CD14-positive monocyte (primary cell): ENCODE measurements around the gene MAPRE2. TPM values are rescaled to one million over a fixed set of nuclear protein-coding genes. Genes with fewer than 3 reads are reported as not detected.

Experiments
- DNase-seq, 3 donors: peaks; one replicate each; pipeline ENCODE4 v3.0.0-alpha.2; 2011 to 2022
- H2AFZ ChIP-seq: 2 replicates; pipeline ENCODE4 v1.6.0; 2012; ENCODE audit warnings: mild to moderate bottlenecking, low read depth, low read length, inconsistent platforms; ENCODE audit not compliant: insufficient read depth, poor library complexity, severe bottlenecking
- H3K27ac ChIP-seq, 2 donors: 1 replicate in 1 of 2; 2 replicates in 1 of 2; pipeline ENCODE4 v1.5.1; 2012 to 2013; ENCODE audit warnings: low read length in 2 of 2, control low read depth in 1 of 2, inconsistent platforms in 1 of 2, low read depth in 1 of 2, mild to moderate bottlenecking in 1 of 2
- H3K27me3 ChIP-seq, 2 donors: one replicate each; pipeline versions ENCODE4 v1.6.0 to v1.6.1; 2011 to 2013; ENCODE audit warnings: low read length in 2 of 2; ENCODE audit not compliant: control insufficient read depth in 2 of 2, insufficient read depth in 2 of 2
- H3K36me3 ChIP-seq, 2 donors: replicated peaks in 1 of 2; 1 replicate in 1 of 2; 2 replicates in 1 of 2; pipeline versions ENCODE4 v1.5.1 to v1.6.1; 2012 to 2013; ENCODE audit warnings: low read length in 2 of 2, control low read depth in 1 of 2, inconsistent platforms in 1 of 2, mild to moderate bottlenecking in 1 of 2; ENCODE audit not compliant: insufficient read depth in 2 of 2, control insufficient read depth in 1 of 2
- H3K4me1 ChIP-seq, 2 donors: 1 replicate in 1 of 2; 2 replicates in 1 of 2; pipeline versions ENCODE4 v1.5.1 to v1.6.1; 2012 to 2013; ENCODE audit warnings: low read length in 2 of 2, control low read depth in 1 of 2, inconsistent platforms in 1 of 2, mild to moderate bottlenecking in 1 of 2, moderate library complexity in 1 of 2; ENCODE audit not compliant: insufficient read depth in 2 of 2, control insufficient read depth in 1 of 2
- H3K4me2 ChIP-seq: replicated peaks from 2 replicates; pipeline ENCODE3; 2012; ENCODE audit warnings: low read length, moderate library complexity, mild to moderate bottlenecking; ENCODE audit not compliant: poor library complexity, severe bottlenecking; ENCODE audit errors: extremely low read depth
- H3K4me3 ChIP-seq, 3 experiments: fragments of 200-600 bp in 1 of 3; sonication (generic) in 1 of 3; replicated peaks in 1 of 3; 1 replicate in 2 of 3; 2 replicates in 1 of 3; pipeline ENCODE4 v1.5.1; 2011 to 2013; ENCODE audit warnings: low read length in 3 of 3, mild to moderate bottlenecking in 3 of 3, control low read depth in 2 of 3, low read depth in 2 of 3, inconsistent platforms in 1 of 3, moderate library complexity in 1 of 3
- H3K79me2 ChIP-seq: 2 replicates; pipeline ENCODE4 v1.6.0; 2012; ENCODE audit warnings: mild to moderate bottlenecking, control low read depth, inconsistent platforms, low read length, moderate library complexity; ENCODE audit not compliant: insufficient read depth
- H3K9ac ChIP-seq: 2 replicates; pipeline ENCODE4 v1.6.0; 2017; ENCODE audit warnings: low read length, mild to moderate bottlenecking; ENCODE audit not compliant: insufficient read depth, poor library complexity, severe bottlenecking
- H3K9me3 ChIP-seq, 2 donors: replicated peaks in 1 of 2; 1 replicate in 1 of 2; 2 replicates in 1 of 2; pipeline versions ENCODE4 v1.5.1 to v1.6.1; 2012 to 2013; ENCODE audit warnings: low read length in 2 of 2, control low read depth in 1 of 2; ENCODE audit not compliant: control insufficient read depth in 1 of 2, insufficient read depth in 1 of 2
- H4K20me1 ChIP-seq: 2 replicates; pipeline ENCODE4 v1.6.0; 2012; ENCODE audit warnings: mild to moderate bottlenecking, low read length, control low read depth, moderate library complexity; ENCODE audit not compliant: insufficient read depth
- H3K27ac Mint-ChIP-seq, 7 donors: one replicate each; pipeline ENCODE4 v1.8.0; 2020; ENCODE audit warnings: mild to moderate bottlenecking in 7 of 7, mixed read lengths in 7 of 7, moderate library complexity in 6 of 7, inconsistent platforms in 2 of 7
- H3K27me3 Mint-ChIP-seq, 3 donors: one replicate each; pipeline ENCODE4 v1.8.0; 2021 to 2022; ENCODE audit warnings: low read depth in 3 of 3, mild to moderate bottlenecking in 3 of 3, mixed read lengths in 3 of 3, moderate library complexity in 3 of 3, inconsistent platforms in 1 of 3
- H3K36me3 Mint-ChIP-seq, 2 donors: one replicate each; pipeline ENCODE4 v1.8.0; 2020; ENCODE audit warnings: mixed read lengths in 2 of 2, inconsistent platforms in 1 of 2, mild to moderate bottlenecking in 1 of 2
- H3K4me1 Mint-ChIP-seq: one replicate; pipeline ENCODE4 v1.8.0; 2020; ENCODE audit warnings: mild to moderate bottlenecking, mixed read lengths
- H3K4me3 Mint-ChIP-seq, 2 donors: one replicate each; pipeline ENCODE4 v1.8.0; 2020; ENCODE audit warnings: mild to moderate bottlenecking in 2 of 2, mixed read lengths in 2 of 2, moderate library complexity in 1 of 2
- H3K9me3 Mint-ChIP-seq, 7 donors: one replicate each; pipeline ENCODE4 v1.8.0; 2020 to 2022; ENCODE audit warnings: mixed read lengths in 7 of 7, mild to moderate bottlenecking in 6 of 7, moderate library complexity in 6 of 7, inconsistent platforms in 2 of 7
- CTCF ChIP-seq: fragments of 200-600 bp; IDR thresholded peaks from one replicate; pipeline ENCODE4 v1.8.0; 2022; ENCODE audit warnings: antibody characterized with exemption, mild to moderate bottlenecking
- WGBS: methylation state at CpG from one replicate; pipeline ENCODE4 v1.1.5; 2013; ENCODE audit warnings: missing lambda C conversion rate; ENCODE audit not compliant: insufficient coverage; 5-methylcytosine and 5-hydroxymethylcytosine counted together
- intact Hi-C, 2 donors: fragments of 100-400 bp; cut with micrococcal nuclease; formaldehyde crosslinking; loops; one replicate each; pipeline versions ENCODE4 v1.15.0 to v1.15.1; 2023
- polyA plus RNA-seq, 3 donors: library from polyadenylated mRNA; depleted of rRNA in 1 of 3; unstranded in 2 of 3; stranded (reverse) in 1 of 3; fragments of 300-500 nt in 2 of 3; fragments of >200 nt in 1 of 3; fragmentation: Illumina TruSeq in 2 of 3; gene quantifications; 1 replicate in 2 of 3; 2 replicates in 1 of 3; pipeline ENCODE4 v1.2.3, GENCODE V29; 2012 to 2021

Gene MAPRE2
- polyA plus RNA-seq, 3 donors = 22.0 to 48.1 (median 37.1) TPM

DNA sequence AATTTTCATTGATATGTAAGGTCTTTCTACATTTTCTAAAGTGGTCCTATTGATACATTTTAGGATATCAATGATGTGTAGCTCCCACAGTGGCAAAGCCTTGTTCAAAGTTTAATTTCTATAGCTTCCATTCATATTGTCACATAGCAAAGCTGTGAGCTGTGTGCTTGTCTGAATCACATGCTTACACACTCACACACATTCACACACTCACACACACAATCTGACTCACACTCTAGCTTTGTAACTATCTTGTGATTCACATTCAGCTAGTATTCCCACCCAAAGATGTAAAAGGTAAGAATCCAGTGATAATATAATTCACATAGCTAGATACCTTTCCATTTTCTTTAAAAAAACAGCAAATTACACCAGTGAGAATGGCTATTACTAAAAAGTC is 58.7 kb downstream of the MAPRE2 start:
- Histone ChIP-seq H3K27me3 (no peaks in the 10 kb centered on the region), H3K4me3 (no peak overlapping the region), H3K27ac (no peak overlapping the region), H2AFZ (no peak overlapping the region), H3K79me2 (no peaks in the 10 kb centered on the region), H3K9me3 (no peaks in the 10 kb centered on the region), H3K4me2 (no peak overlapping the region), H3K9ac (no peak overlapping the region), H4K20me1 (peaks cover 10% of the 10 kb centered on the region), H3K4me1 (no peaks in the 10 kb centered on the region), H3K36me3 (peaks cover 10 to 41% of the 10 kb centered on the region in 2 donors)
- Mint-ChIP-seq H3K4me1 (no peaks in the 10 kb centered on the region), H3K9me3 (no peaks in the 10 kb centered on the region), H3K27me3 (no peaks in the 10 kb centered on the region), H3K36me3 (peaks cover 25 to 27% of the 10 kb centered on the region in 2 donors), H3K4me3 (no peak overlapping the region), H3K27ac (no peak overlapping the region)
- no peak for DNase-seq
- intact Hi-C loops = no loop called here
- TF ChIP-seq CTCF = no peak

DNA sequence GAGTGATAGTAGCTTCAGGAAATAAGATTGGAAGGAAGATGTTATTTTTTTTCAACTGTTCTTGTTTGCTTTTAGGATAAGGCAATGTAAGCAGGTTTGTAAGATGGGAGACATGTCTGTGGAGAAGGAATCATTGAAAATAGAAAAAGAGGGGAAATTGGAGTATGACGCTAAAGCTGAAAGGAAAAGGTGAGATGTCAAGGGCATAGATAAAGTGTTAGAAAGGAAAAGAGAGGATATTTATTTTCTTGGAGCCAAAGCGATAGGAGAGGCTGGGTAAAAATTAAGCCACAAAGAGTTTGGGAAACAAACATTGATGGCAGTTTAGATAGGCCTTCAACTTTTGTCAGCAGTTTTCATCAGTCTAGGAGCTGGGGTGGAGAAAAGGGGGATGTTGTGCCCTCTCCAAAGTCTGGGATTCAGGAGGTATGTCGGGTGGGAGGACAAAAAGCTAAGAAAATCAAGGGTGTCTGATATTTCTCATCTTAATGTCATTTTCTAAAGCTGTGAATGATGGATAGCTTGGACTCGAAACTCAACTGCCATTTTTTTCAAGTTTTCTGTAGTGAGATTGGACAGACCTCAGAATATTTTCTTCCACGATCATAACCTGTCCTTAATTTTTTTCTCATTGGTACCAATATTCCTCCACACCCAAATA is 63.3 kb downstream of the MAPRE2 start:
- H3K27ac ChIP-seq = no peak overlapping the region
- H3K4me3 Mint-ChIP-seq = no peak overlapping the region
- intact Hi-C loops = no loop called here

More for the DNA sequence above, 63.3 kb downstream of the MAPRE2 start:
- H3K9ac ChIP-seq = no peak overlapping the region
- no peaks in the 10 kb centered on the region for H3K9me3 ChIP-seq
- Mint-ChIP-seq H3K9me3 (peaks cover 0 to 3% (median 0%) of the 10 kb centered on the region in 7 donors), H3K27ac (no peak overlapping the region), H3K4me1 (peaks cover 3% of the 10 kb centered on the region), H3K27me3 (no peaks in the 10 kb centered on the region), H3K36me3 (peaks cover 22 to 34% of the 10 kb centered on the region in 2 donors)
- no peaks in the 10 kb centered on the region for H3K27me3 ChIP-seq
- H4K20me1 ChIP-seq = no peaks in the 10 kb centered on the region
- no peaks in the 10 kb centered on the region for H3K79me2 ChIP-seq
- 100% methylated on average over 2 of the region's 5 CpGs for WGBS
- DNase-seq = no peak
- no peak for TF ChIP-seq CTCF
- H2AFZ ChIP-seq = no peak overlapping the region
- H3K36me3 ChIP-seq = peaks cover 8 to 30% of the 10 kb centered on the region in 2 donors
- no peak overlapping the region for H3K4me2 ChIP-seq
- H3K4me3 ChIP-seq = no peak overlapping the region
- no peaks in the 10 kb centered on the region for H3K4me1 ChIP-seq
